ENCODE measurements around the gene CSNK1D. TPM values are rescaled to one million over a fixed set of nuclear protein-coding genes. Genes with fewer than 3 reads are reported as not detected.

CSNK1D gene
- total RNA-seq, 1 donor: 50.3 TPM

DNA sequence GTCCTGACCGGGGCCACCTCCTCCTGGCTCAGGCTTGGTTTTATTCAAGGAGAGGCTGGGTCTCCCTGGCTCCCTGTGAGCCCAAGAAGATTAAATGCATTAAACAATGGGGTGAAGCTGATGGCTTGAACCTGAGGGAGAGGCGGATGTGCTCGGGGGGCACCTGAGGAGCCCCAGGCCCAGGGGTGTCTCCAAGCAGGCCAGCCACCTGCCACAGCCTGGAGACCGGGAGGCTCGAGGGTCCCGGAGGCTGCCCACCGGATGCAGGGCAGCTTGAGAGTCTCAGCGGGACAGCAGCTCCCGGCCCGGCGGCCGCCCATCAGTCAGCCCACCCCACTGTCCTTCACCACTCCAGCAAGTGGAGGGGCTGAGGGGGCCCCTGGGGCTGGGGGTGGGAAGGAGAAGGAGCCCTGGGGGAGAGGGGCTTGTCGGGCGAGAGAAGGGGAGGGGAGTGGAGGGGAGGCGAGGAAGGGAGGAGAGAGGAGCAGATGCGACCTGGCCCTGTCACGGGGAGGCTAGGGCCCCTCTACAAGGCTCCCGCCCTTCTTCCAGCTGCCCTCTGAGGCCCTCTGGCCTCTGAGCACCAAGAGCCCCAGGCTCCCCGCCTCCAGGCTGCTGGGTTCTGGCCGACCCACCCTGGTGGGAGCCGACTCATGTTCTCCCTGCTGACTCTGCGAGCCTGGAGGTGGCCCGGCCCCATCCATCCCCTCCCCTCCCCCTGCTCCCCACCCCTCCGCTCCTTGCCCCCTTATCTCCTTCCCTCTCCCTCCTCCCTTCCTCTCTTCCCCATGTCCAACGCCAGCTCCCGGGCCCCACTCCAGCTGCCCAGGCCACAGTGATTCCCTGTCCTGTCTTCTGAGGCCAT, 30.7 kb upstream of the CSNK1D start:
- TF ChIP-seq, protein P1, sequence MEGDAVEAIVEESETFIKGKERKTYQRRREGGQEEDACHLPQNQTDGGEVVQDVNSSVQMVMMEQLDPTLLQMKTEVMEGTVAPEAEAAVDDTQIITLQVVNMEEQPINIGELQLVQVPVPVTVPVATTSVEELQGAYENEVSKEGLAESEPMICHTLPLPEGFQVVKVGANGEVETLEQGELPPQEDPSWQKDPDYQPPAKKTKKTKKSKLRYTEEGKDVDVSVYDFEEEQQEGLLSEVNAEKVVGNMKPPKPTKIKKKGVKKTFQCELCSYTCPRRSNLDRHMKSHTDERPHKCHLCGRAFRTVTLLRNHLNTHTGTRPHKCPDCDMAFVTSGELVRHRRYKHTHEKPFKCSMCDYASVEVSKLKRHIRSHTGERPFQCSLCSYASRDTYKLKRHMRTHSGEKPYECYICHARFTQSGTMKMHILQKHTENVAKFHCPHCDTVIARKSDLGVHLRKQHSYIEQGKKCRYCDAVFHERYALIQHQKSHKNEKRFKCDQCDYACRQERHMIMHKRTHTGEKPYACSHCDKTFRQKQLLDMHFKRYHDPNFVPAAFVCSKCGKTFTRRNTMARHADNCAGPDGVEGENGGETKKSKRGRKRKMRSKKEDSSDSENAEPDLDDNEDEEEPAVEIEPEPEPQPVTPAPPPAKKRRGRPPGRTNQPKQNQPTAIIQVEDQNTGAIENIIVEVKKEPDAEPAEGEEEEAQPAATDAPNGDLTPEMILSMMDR (IDR thresholded peaks at IDR 0.05; ENCODE audit: extremely low read depth, low read depth, low read length): no peak
- Histone ChIP-seq H3K79me2 (ENCODE audit: insufficient read depth, low read length) (no peaks in the 10 kb centered on the region), H3K4me2 (ENCODE audit: insufficient read depth, low read length) (no peak overlapping the region), H3K4me1 (ENCODE audit: insufficient read depth, low read length) (no peaks in the 10 kb centered on the region), H4K20me1 (ENCODE audit: insufficient read depth, low read length) (no peaks in the 10 kb centered on the region), H2AFZ (ENCODE audit: low read length) (no peak overlapping the region), H3K27ac (ENCODE audit: low read depth, low read length) (no peak overlapping the region), H3K9me3 (ENCODE audit: low read depth, low read length) (no peaks in the 10 kb centered on the region), H3K4me3 (ENCODE audit: insufficient read depth, low read length) (no peak overlapping the region), H3K27me3 (ENCODE audit: insufficient read depth, low read length) (peaks cover 8% of the 10 kb centered on the region), H3K36me3 (ENCODE audit: insufficient read depth, low read length) (no peaks in the 10 kb centered on the region)
- no peak for DNase-seq (ENCODE audit: insufficient read length, low spot score, missing footprints)

DNA sequence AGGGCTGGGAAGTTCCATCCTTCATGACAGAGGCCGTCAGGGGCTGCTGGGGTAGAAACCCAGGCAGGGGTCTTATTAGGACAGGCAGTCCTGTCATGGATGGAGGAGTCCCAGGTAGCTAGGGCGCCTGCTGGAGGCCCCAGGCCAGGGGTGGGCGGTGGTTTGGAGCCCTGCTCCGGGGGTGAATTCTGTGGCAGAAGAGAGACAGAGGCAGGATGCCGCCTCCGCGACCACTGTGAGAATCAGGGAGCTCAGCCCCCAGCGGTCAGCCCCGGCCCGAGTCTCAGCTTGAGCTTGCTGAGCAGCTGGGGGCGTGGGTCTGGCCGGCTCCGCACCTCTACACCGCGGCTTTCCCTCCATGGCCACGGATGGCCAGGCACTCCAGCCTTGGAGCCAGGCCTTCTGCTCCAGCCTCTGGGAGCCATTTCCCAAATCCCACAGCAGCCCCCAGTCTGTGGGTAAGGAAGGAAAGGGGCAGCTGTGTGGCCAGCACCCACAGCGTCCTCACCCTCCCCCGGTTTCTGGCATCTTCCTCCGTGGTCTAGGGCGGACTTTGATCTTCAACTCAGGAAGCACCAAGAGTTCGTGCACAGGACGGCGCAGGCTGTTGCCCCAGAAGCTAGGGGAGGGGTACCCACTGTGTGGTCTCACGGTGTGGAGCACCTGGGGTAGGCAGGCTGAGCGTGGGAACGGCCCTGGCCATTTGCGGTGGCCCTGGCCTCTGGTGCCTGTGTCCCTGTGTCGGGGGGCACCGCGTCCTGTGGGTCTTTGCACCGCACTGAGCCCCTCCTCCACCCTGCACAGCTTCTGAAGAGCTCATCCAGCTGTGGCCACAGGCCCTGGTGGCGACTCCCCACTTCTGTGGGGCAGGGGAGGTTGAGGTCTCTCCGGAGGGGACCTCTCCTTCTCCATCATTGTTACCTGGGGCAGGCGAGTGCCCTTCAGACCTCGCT, 29.8 kb upstream of the CSNK1D start:
- Histone ChIP-seq H3K4me3 (ENCODE audit: insufficient read depth, low read length) (no peak overlapping the region), H3K79me2 (ENCODE audit: insufficient read depth, low read length) (no peaks in the 10 kb centered on the region), H3K4me2 (ENCODE audit: insufficient read depth, low read length) (no peak overlapping the region), H2AFZ (ENCODE audit: low read length) (no peak overlapping the region), H3K9me3 (ENCODE audit: low read depth, low read length) (no peaks in the 10 kb centered on the region), H3K36me3 (ENCODE audit: insufficient read depth, low read length) (no peaks in the 10 kb centered on the region), H3K4me1 (ENCODE audit: insufficient read depth, low read length) (peaks cover 4% of the 10 kb centered on the region), H3K27me3 (ENCODE audit: insufficient read depth, low read length) (no peaks in the 10 kb centered on the region), H4K20me1 (ENCODE audit: insufficient read depth, low read length) (no peaks in the 10 kb centered on the region), H3K27ac (ENCODE audit: low read depth, low read length) (no peak overlapping the region)
- DNase-seq (ENCODE audit: insufficient read length, low spot score, missing footprints): no peak
- TF ChIP-seq, protein P1 (IDR thresholded peaks at IDR 0.05; ENCODE audit: extremely low read depth, low read depth, low read length): no peak

DNA sequence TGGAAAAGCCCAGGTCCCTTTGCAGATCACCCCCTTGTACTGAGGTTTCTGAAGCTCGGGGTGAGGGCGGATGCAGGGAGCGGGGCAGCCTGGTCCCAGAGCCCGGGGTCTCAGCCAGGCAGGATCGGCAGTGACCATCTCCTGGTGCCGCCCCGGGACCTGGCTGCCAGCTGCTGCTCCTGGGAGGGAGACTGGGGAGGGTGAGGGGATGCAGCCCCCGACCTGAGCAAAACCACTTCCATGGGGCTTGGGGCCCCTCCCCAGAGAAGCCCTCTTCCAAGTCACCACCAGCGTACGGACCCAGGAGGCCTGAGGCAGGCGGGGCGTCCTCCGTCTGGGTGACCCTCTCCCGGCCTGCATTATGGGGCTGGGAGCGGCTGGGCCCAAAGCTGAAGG, 29.1 kb upstream of the CSNK1D start:
- Histone ChIP-seq H3K27ac (ENCODE audit: low read depth, low read length) (no peak overlapping the region), H3K4me3 (ENCODE audit: insufficient read depth, low read length) (no peak overlapping the region), H3K4me1 (ENCODE audit: insufficient read depth, low read length) (peaks cover 12% of the 10 kb centered on the region), H3K79me2 (ENCODE audit: insufficient read depth, low read length) (no peaks in the 10 kb centered on the region), H3K9me3 (ENCODE audit: low read depth, low read length) (no peaks in the 10 kb centered on the region), H3K36me3 (ENCODE audit: insufficient read depth, low read length) (no peaks in the 10 kb centered on the region), H3K27me3 (ENCODE audit: insufficient read depth, low read length) (no peaks in the 10 kb centered on the region), H4K20me1 (ENCODE audit: insufficient read depth, low read length) (no peaks in the 10 kb centered on the region), H3K4me2 (ENCODE audit: insufficient read depth, low read length) (no peak overlapping the region), H2AFZ (ENCODE audit: low read length) (no peak overlapping the region)
- no peak for DNase-seq (ENCODE audit: insufficient read length, low spot score, missing footprints)
- TF ChIP-seq, protein P1 (IDR thresholded peaks at IDR 0.05; ENCODE audit: extremely low read depth, low read depth, low read length): no peak

All from osteoblast (primary cell).